PC-9 (cell line): ENCODE data around the gene FFAR4.

Experiments used
- CTCF ChIP-seq: fragments of 200-600 bp; sonication (generic); conservative IDR thresholded peaks from 2 replicates; pipeline ENCODE4 v1.6.1; 2017; ENCODE audit warnings: mixed run types, antibody characterized with exemption, mild to moderate bottlenecking, moderate library complexity
- EZH2 ChIP-seq: fragments of 200-600 bp; sonication (generic); IDR thresholded peaks from 2 replicates; pipeline ENCODE4 v1.8.0; 2017; ENCODE audit warnings: antibody characterized with exemption, low read depth

- no peak for TF ChIP-seq EZH2
- no peak for TF ChIP-seq CTCF
Observed at GRCh38 chr10:93552780-93553179, 13.7 kb upstream of the FFAR4 start.
